DMS153 (cell line): Measurements from ENCODE around the gene TMEM131.
A peak's percentile ranks its signal among the peaks of the same experiment; 100 is the strongest.

ENCODE experiments used
- DNase-seq: peaks from one replicate; lab custom pipeline; 2025; lab: John Stamatoyannopoulos, UW

The TMEM131 gene

GRCh38 chr2:98020516-98020915 lies 24.8 kb upstream of the TMEM131 start:
- DNase-seq: no peak

GRCh38 chr2:98016908-98017670 lies 21.3 kb upstream of the TMEM131 start:
- no peak for DNase-seq

- DNase-seq: no peak
These were observed 19.9 kb upstream of the TMEM131 start for GRCh38 chr2:98015671-98016070.

- no peak for DNase-seq
These were observed 18.6 kb upstream of the TMEM131 start for GRCh38 chr2:98014379-98014778.

- DNase-seq: no peak
These were observed 17.8 kb upstream of the TMEM131 start for GRCh38 chr2:98013407-98014042.

GRCh38 chr2:98012561-98012991 lies 16.8 kb upstream of the TMEM131 start:
- no peak for DNase-seq

GRCh38 chr2:98009887-98010760 lies 14.4 kb upstream of the TMEM131 start:
- DNase-seq: no peak

GRCh38 chr2:98008415-98008814 lies 12.7 kb upstream of the TMEM131 start:
- DNase-seq: no peak

GRCh38 chr2:98006378-98006777 lies 10.6 kb upstream of the TMEM131 start:
- DNase-seq: no peak

GRCh38 chr2:98004613-98005012 lies 8.9 kb upstream of the TMEM131 start:
- no peak for DNase-seq

GRCh38 chr2:98004047-98004446 lies 8.3 kb upstream of the TMEM131 start:
- DNase-seq: no peak

GRCh38 chr2:97999536-97999935 lies 3.8 kb upstream of the TMEM131 start:
- no peak for DNase-seq

- DNase-seq: no peak
These were observed 2.8 kb upstream of the TMEM131 start for GRCh38 chr2:97998431-97999005.

- DNase-seq: peak; percentile 80
These were observed 2.1 kb upstream of the TMEM131 start for GRCh38 chr2:97997784-97998392.

- DNase-seq: no peak
These were observed 931 bp upstream of the TMEM131 start for GRCh38 chr2:97996679-97997078.

GRCh38 chr2:97995026-97995733 lies 568 bp downstream of the TMEM131 start:
- DNase-seq: no peak

GRCh38 chr2:97994476-97994875 lies 1.3 kb downstream of the TMEM131 start:
- no peak for DNase-seq

- DNase-seq: no peak
These were observed 1.8 kb downstream of the TMEM131 start for GRCh38 chr2:97993926-97994325.

- DNase-seq: no peak
These were observed 2.6 kb downstream of the TMEM131 start for GRCh38 chr2:97992836-97993825.
